Psoas muscle (tissue), 8 donors: ENCODE results near the gene PRRT1B. TPM values are rescaled to one million over a fixed set of nuclear protein-coding genes. Genes with fewer than 3 reads are reported as not detected.
A peak's percentile ranks its signal among the peaks of the same experiment; 100 is the strongest.

Source experiments
- ATAC-seq, 4 donors: fragments of 200-7000 bp; cut with Tn5 transposase; one replicate each; pipeline ENCODE4 v1.9.1; 2020; ENCODE audit warnings: moderate library complexity in 3 of 4, mild to moderate bottlenecking in 2 of 4
- DNase-seq, 2 donors: peaks; one replicate each; pipeline ENCODE4 v3.0.0-alpha.2; 2020
- H3K27ac ChIP-seq: fragments of 200-600 bp; one replicate; pipeline ENCODE4 v1.8.0; 2022
- H3K27me3 ChIP-seq, 3 donors: fragments of 200-600 bp in 1 of 3; one replicate each; pipeline versions ENCODE4 v1.6.1 to v1.8.0; 2013 to 2022; ENCODE audit warnings: low read length in 2 of 3, mild to moderate bottlenecking in 2 of 3, moderate library complexity in 1 of 3; ENCODE audit not compliant: insufficient read depth in 3 of 3
- H3K36me3 ChIP-seq, 2 donors: fragments of 200-600 bp in 1 of 2; one replicate each; pipeline versions ENCODE4 v1.6.1 to v1.8.0; 2013 to 2022; ENCODE audit warnings: low read depth in 1 of 2, mild to moderate bottlenecking in 1 of 2, moderate library complexity in 1 of 2; ENCODE audit not compliant: insufficient read depth in 1 of 2
- H3K4me1 ChIP-seq: fragments of 200-600 bp; one replicate; pipeline ENCODE4 v1.8.0; 2022
- H3K4me3 ChIP-seq: fragments of 200-600 bp; one replicate; pipeline ENCODE4 v1.8.0; 2022; ENCODE audit warnings: mild to moderate bottlenecking
- H3K9me3 ChIP-seq: fragments of 200-600 bp; one replicate; pipeline ENCODE4 v1.8.0; 2022
- WGBS, 3 donors: extraction: QIAGEN DNeasy Blood & Tissue Kit; methylation state at CpG; one replicate each; pipeline versions ENCODE4 v1.1.6 to v1.1.7; 2013; 5-methylcytosine and 5-hydroxymethylcytosine counted together
- intact Hi-C, 2 donors: fragments of 100-400 bp; cut with DNase I; formaldehyde crosslinking; loops; one replicate each; pipeline versions ENCODE4 v1.11.0 to v1.14.2; 2022
- polyA plus RNA-seq, 3 donors: library from polyadenylated mRNA; stranded (reverse); fragments of 200-250 nt; gene quantifications; one replicate each; pipeline ENCODE4 v1.2.3, GENCODE V29; 2013
- total RNA-seq, 4 donors: library from RNA; stranded (reverse); fragmentation: NEBNext Ultra II Directional in 2 of 4; extraction: Animal tissue kit (Norgen Biotek cat#: 25700) in 2 of 4; gene quantifications; one replicate each; pipeline versions ENCODE4 v1.2.1 to v1.2.4, GENCODE V29; 2021 to 2023
- TF ChIP-seq, protein P1 (sequence below): fragments of 200-600 bp; IDR thresholded peaks from one replicate; pipeline ENCODE4 v1.8.0; 2022; ENCODE audit warnings: antibody characterized with exemption
- donor health status: healthy with polysubstance abuse.
- donor health status: DM: no; HTN: no; CAD: no; lungs with moderate emphysema.
- donor health status: Bipolar disorder and iron deficiency.
- donor health status: healthy.
- donor health status: DM: yes; HTN: yes; CAD: no.
- donor health status: DM: no; HTN: no; CAD: no.
- donor health status: DM: no; HTN: no; CAD: no.
- donor health status: DM: yes; HTN: yes; CAD: no.

Gene PRRT1B
- total and polyA plus RNA-seq, 7 donors: not detected

DNA sequence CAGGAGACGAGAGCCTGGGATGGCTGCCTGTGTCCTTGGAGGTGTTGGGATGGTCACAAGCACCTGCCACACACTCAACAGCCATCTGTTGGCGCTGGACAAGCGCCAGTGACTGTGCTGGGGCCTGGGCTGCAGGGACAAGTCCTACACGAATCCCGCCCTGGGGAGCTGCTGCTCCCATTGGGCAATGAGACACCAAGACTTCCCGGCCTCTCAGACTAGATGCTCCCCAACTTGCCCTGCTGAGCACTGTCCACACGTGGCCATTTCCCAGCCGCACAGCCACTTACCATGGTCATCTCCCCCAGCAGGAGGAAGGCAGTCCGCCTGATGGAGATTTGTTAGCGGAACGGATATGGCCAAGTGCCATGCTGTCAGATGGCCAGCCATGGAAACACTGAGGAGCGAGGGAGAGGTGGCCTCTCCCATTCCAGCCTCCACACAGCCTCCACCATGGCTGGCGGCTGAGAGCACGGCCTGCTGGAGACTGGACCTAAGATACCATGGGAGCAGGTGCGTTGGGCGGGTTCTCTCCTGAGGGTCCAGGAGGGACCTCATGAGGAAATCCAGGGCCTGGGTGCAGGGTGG lies 43.9 kb downstream of the PRRT1B start:
- Histone ChIP-seq H3K36me3 (peaks cover 4 to 68% of the 10 kb centered on the region in 2 donors), H3K4me3 (no peak overlapping the region), H3K4me1 (peaks cover 18% of the 10 kb centered on the region), H3K27ac (no peak overlapping the region), H3K27me3 (no peaks in the 10 kb centered on the region), H3K9me3 (no peaks in the 10 kb centered on the region)
- ATAC-seq (peak in 1 of 4 donors; percentile 22), DNase-seq (peak in 1 of 2 donors; percentile 70)
- WGBS, 3 donors: 73 to 77% (median 75%) methylated on average over 16 of the region's 16 CpGs
- TF ChIP-seq, protein P1, sequence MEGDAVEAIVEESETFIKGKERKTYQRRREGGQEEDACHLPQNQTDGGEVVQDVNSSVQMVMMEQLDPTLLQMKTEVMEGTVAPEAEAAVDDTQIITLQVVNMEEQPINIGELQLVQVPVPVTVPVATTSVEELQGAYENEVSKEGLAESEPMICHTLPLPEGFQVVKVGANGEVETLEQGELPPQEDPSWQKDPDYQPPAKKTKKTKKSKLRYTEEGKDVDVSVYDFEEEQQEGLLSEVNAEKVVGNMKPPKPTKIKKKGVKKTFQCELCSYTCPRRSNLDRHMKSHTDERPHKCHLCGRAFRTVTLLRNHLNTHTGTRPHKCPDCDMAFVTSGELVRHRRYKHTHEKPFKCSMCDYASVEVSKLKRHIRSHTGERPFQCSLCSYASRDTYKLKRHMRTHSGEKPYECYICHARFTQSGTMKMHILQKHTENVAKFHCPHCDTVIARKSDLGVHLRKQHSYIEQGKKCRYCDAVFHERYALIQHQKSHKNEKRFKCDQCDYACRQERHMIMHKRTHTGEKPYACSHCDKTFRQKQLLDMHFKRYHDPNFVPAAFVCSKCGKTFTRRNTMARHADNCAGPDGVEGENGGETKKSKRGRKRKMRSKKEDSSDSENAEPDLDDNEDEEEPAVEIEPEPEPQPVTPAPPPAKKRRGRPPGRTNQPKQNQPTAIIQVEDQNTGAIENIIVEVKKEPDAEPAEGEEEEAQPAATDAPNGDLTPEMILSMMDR: no peak
- intact Hi-C loops: no loop called here

DNA sequence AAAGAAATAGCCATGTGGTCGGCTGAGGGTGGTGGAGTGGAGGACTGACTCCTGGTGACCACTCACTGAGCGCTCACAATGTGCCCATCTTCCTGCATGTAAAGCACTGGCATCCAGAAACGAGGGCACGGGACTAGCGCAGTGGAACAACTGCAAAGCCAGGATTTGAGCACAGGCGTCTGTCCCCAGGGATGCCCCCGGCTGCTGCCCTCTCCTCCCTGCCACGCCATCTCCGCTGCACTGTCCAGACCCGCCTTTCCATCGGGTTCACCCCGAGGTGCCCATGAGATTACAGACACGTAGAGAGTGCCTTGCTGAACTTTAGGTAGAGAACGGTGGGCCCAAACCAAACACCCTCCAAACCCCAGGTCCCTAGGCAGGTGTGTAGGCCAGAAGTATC lies 44.7 kb downstream of the PRRT1B start:
- 91 to 92% (median 92%) methylated on average over 13 to 14 of the region's 14 CpGs for WGBS, 3 donors
- H3K27ac ChIP-seq: no peak overlapping the region
- H3K4me1 ChIP-seq: peaks cover 24% of the 10 kb centered on the region
- ATAC-seq (no peak), DNase-seq (peak in 1 of 2 donors; percentile 45)
- intact Hi-C loops: loop anchor here (2.0 to 10.0 kb wide), 2 partner anchors 151 to 665 kb away; partner anchors contain the start of gene RAPGEF1 (in 1 of the 2)
- peaks cover 4 to 68% of the 10 kb centered on the region in 2 donors for H3K36me3 ChIP-seq
- no peak overlapping the region for H3K4me3 ChIP-seq
- H3K9me3 ChIP-seq: no peaks in the 10 kb centered on the region
- TF ChIP-seq, protein P1: no peak
- H3K27me3 ChIP-seq: no peaks in the 10 kb centered on the region

DNA sequence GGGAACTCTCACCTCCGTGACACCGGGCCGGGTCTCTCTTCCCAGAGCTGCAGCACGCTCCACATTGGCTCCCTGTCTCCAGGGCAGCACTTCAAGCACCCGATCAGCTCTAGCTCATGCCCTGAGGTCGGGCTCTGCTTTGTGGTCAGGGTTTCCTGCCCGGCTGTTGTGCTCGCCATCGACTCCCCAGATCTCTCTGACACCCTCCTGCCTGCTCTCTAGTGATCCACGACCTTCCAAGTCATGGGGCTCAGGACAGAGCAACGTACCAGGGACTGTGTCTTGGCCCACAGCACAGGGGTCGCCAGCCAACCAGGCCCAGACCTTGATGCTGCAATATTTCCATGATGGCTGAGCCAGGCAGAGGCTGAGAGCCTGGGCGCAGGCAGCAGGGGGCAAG lies 45.1 kb downstream of the PRRT1B start:
- DNase-seq: peak in 1 of 2 donors; percentile 24
- Histone ChIP-seq H3K4me3 (no peak overlapping the region), H3K27me3 (no peaks in the 10 kb centered on the region), H3K9me3 (no peaks in the 10 kb centered on the region), H3K36me3 (peaks cover 4 to 68% of the 10 kb centered on the region in 2 donors), H3K4me1 (peaks cover 24% of the 10 kb centered on the region), H3K27ac (peak overlapping the region; percentile 76)
- TF ChIP-seq, protein P1: no peak
- ATAC-seq: no peak
- intact Hi-C loops: loop anchor here (2.0 to 10.0 kb wide), 2 partner anchors 150 to 664 kb away; partner anchors contain the start of gene RAPGEF1 (in 1 of the 2)
- 76 to 82% (median 78%) methylated on average over 13 of the region's 13 CpGs for WGBS, 3 donors

DNA sequence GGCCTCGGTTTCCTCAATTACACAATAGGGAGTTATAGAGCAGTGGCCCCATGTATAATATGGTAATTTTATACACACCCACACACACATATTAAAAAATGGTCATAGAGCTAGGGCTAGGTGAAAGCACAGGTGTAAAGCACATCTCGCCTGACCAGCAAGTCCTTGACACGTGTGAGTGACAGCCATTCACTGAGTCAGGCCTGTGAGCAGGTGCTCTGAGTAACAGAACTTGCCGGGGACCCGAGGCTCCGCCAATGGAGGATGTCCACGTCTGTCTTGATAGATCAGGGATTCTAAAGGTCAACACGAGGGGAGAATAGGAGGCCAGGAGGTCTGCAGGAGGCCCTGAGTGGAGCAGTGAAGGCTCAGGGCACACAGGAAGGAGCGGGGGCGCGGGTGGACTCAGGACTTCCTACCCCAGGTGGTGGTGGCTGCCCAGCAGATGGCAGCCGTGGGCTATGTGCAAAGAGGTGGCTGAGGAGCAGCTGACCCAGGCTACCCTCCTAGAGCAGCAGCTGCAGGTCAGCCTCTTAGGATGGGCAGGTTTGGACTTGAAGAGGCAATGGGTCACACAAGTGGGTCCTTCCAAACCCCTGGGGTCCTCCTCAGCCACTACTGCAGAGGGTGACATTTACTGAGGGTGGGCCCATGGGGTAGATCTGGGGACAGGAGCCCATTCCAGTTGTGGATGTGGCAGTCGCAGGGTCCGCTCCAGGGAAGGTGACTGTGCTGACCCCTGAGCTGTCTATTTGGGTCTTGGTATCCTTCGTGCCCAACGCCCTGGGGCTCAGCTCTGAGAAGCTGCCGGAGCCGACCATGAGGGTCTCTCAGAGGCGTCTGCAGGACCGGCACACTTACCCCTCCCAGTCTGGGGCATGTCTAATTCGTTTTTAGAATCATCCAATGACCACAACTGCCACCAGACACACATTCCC lies 45.9 kb downstream of the PRRT1B start:
- Histone ChIP-seq H3K4me1 (peaks cover 24% of the 10 kb centered on the region), H3K27me3 (no peaks in the 10 kb centered on the region), H3K27ac (peak overlapping the region; percentile 76), H3K36me3 (peaks cover 4 to 70% of the 10 kb centered on the region in 2 donors), H3K9me3 (no peaks in the 10 kb centered on the region), H3K4me3 (no peak overlapping the region)
- ATAC-seq: peak; percentile 86 to 93 (median 86)
- intact Hi-C loops: loop anchor here (1.0 to 10.0 kb wide), 3 partner anchors 149 to 664 kb away; partner anchors contain the start of gene RAPGEF1 (in 2 of the 2)
- 51 to 64% (median 53%) methylated on average over 21 of the region's 21 CpGs for WGBS, 3 donors
- peak; percentile 81 to 92 for DNase-seq
- TF ChIP-seq, protein P1: peak; percentile 91
